Frontal cortex (tissue), 4 donors: ENCODE results near the gene SUDS3. TPM values are rescaled to one million over a fixed set of nuclear protein-coding genes. Genes with fewer than 3 reads are reported as not detected.

Experiments
- DNase-seq, 2 donors: peaks; one replicate each; pipeline ENCODE4 v3.0.0; 2012; ENCODE audit warnings: low spot score in 2 of 2
- FAIRE-seq: peaks from 2 replicates; lab custom pipeline; 2012; peaks lifted over from hg19 to GRCh38; lab: Jason Lieb, UNC
- total RNA-seq: library from RNA; depleted of rRNA; stranded (reverse); fragments of >200 nt; gene quantifications from one replicate; pipeline ENCODE4 v1.2.3, GENCODE V29; 2014
- donor health status: control.
- donor health status: control.
- donor health status: control.

The SUDS3 gene
- total RNA-seq, 1 donor from 2014 or later, result 63.6 TPM

GRCh38 chr12:118430516-118430915, 54.2 kb downstream of the SUDS3 start:
- FAIRE-seq, result no peak
- DNase-seq, result no peak

DNA sequence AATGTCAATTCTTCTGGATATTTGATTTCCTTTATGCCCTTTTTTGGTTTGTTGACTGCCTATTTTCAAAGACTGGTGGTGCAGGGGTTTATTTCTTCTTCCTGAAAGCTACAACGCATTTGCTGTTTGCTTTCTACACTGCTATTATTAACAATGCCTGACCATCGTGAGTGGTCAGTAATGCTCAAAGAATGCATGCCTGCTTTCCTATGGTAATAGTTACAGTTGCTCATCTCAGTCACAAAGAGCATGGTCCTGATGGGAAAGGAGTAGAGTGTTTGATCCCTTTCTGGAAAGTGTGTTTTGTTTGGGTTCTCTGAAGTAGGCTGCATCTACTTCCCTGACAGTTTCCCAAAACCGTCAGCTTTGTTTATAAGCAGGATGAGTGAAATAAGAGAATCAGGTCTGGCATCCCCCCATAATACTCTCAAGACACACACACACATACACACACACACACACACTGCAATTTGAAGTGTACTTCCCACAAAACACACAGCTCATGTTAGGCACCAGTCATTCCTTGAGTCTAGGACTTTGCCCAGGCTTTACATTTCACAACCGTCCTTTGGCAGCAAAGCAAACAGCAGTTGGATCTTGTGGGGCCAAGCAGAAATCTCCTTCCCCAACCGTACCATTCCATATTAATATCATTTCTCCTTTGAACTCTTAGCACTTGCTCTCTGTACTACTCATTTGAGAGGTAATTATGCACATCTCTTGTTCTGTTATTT, 56.6 kb downstream of the SUDS3 start:
- no peak for DNase-seq
- no peak for FAIRE-seq

GRCh38 chr12:118436002-118436730, 59.8 kb downstream of the SUDS3 start:
- DNase-seq (no peak), FAIRE-seq (no peak)

- FAIRE-seq (no peak), DNase-seq (no peak)
Measured at GRCh38 chr12:118436986-118437385, 60.6 kb downstream of the SUDS3 start.

DNA sequence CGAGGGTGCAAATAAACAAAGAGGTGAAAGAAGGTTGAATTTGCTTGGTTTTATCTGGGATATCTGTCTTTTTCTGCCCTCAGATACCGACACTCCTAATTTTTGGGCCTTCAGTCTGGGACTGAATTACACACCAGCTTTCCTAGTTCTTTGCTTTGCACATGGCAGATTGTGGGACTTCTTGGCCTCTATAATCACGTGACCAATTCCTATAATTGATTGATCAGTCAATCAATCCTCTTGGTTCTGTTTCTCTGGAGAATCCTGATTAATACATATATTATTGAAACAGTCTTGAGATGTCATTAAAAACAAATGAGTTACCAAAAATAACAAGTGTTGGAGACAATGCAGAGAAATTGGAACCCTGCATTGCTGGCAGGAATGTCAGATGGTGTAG, 62.7 kb downstream of the SUDS3 start:
- no peak for DNase-seq
- FAIRE-seq, result no peak

DNA sequence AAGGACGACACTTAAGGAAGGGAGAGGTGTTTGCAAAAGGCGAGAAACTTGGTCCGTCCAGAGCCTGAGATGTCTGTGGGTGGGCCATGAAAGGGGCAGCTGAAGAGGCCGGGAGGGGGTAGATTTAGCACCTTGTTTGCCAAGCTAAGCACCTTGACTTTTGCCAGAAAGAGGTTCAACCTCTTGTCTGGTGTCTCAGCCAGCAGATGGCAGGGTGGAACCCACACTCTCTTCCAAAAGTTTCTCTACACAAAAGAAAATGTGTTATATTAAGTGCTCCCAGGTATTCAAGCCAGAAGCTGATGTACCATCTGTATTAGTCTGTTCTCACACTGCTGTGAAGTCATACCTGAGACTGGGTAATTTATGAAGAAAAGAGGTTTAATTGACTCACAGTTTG, 69.9 kb downstream of the SUDS3 start:
- DNase-seq, result no peak

DNA sequence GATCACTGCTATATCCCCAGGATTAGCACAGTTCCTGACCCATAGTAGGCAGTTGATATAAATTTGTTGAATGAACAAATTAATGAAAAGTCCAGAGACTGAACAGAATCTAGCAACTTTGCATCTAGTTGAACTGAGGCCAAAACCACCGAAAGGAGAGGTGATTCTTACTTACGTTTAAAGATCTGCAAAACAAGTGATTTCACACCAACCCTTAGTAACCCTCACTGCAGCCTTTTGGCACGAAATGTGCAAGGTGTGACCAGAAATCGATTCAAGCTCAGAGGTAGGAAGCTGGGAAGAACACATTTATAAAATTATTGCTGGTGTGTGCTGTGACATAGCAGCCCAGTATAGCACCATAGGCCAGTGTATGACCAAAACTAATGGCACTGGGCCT, 70.8 kb downstream of the SUDS3 start:
- FAIRE-seq (no peak), DNase-seq (no peak)

More for the DNA sequence above, 69.9 kb downstream of the SUDS3 start:
- FAIRE-seq, result no peak

- FAIRE-seq (no peak), DNase-seq (no peak)
Measured at GRCh38 chr12:118448341-118448740, 72.0 kb downstream of the SUDS3 start.

GRCh38 chr12:118455327-118455726, 79.0 kb downstream of the SUDS3 start:
- FAIRE-seq (no peak), DNase-seq (no peak)

DNA sequence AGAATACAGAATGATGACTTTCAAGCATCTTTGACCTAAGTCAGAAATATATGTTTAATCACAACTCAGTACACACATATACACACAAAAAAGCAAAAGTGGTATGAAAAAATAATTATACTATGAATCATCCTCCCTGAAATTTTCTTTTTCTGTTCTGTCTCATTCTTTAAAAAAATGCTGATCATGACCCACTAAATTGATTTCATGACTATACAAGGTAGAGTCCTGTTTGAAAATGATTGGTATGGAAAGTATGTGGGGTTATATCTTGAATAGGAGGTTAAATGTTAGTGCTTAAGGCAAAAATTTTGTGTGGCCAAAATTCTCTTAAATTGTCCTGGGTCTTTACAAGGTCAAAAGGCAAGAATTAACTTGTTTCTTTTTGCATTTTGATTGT, 80.4 kb downstream of the SUDS3 start:
- no peak for DNase-seq
- FAIRE-seq, result no peak

GRCh38 chr12:118459110-118459509, 82.8 kb downstream of the SUDS3 start:
- no peak for FAIRE-seq
- no peak for DNase-seq

DNA sequence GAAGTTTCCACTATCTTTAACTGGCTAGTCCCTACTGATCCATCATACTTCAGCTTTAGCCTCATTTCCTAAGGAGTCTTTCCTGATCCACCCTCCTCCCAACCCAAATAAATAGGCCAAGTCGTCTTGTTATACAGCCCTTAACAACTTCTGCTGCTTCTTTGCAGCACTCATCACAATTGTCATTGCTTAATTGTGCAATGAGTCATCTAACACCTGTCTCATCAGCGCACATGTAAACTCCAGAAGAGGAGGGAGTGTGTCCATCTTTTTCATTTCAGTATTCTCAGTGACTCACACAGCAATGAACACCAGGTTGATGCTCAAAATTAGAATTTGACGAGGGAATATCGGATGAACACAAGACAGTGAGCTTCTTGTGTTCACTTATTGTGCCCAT, 87.3 kb downstream of the SUDS3 start:
- DNase-seq (no peak), FAIRE-seq (no peak)

GRCh38 chr12:118465706-118466105, 89.4 kb downstream of the SUDS3 start:
- no peak for DNase-seq
- FAIRE-seq, result no peak

Other genes starting within 250 kb of the SUDS3 start
- 275 TPM for gene PEBP1, start 240.4 kb upstream of the SUDS3 start, total RNA-seq
- gene TAOK3, start 3.6 kb upstream of the SUDS3 start, total RNA-seq, result 61.1 TPM